GM10248 (cell line): ENCODE measurements around the gene SLC25A33.

Experiments used
- CTCF ChIA-PET: fragments of 300-600 bp; sonication (Branson Sonifier 250); formaldehyde crosslinking; extraction: SDS; loops from one replicate; lab custom pipeline; 2021; ENCODE audit warnings: antibody characterized with exemption; lab: Yijun Ruan, JAX
- POLR2A ChIA-PET: fragments of 350-650 bp; sonication (Branson Sonifier 250); formaldehyde crosslinking; extraction: SDS; loops from one replicate; lab custom pipeline; 2020; ENCODE audit warnings: antibody characterized with exemption; lab: Yijun Ruan, JAX
- DNase-seq: peaks from one replicate; pipeline ENCODE4 v3.0.0; 2012; ENCODE audit errors: extremely low spot score
- CTCF ChIP-seq: IDR thresholded peaks from 2 replicates; pipeline ENCODE4 v1.5.1; 2012; ENCODE audit warnings: mild to moderate bottlenecking, low read depth; ENCODE audit errors: extremely low read depth, missing control alignments, control extremely low read depth

The SLC25A33 gene

DNA sequence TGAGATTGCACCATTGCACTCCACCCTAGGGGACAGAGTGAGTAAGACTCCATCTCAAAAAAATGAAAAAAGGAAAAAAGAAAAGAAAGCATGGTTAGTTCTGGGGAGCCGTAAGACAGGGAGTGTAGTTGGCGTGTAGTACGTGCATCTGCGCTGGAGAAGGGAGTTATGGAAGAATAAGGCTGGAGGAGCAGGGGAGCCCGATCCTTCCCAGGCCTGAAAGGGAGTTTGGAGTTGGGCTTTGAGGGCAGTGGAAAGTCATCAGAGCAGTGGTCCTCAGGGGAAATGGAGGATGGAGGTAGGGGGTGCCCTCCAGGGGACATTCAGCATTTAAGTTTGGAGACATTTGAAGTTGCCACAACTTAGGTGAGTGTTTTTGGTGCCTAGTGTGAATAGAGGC is 38.2 kb downstream of the SLC25A33 start:
- POLR2A ChIA-PET = no interaction called here

DNA sequence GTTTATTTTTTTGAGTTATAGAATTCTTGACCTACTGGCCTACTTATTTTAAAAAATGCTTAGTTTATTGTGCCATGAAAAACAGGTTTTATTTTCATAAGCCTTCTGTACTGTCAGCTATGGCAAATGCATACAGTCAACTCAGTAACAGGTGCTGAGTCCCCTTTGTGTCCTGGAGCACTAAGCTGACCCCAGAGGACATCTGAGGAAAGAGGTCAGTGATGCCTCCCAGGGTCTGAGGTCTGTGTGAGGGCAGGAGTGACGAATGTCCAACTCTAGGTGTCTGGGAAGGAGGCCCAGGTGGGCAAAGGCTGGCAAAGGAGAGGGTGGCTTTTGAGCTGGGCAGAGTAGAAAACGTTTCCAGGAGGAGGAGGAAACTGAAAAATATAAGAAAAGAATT is 41.7 kb downstream of the SLC25A33 start:
- ChIA-PET CTCF (interaction anchor here (1.1 to 3.0 kb wide), 2 partner anchors 9 to 85 kb away, joined by 3 to 11 read pairs; no protein-coding TSS in a partner anchor), POLR2A (no interaction called here)
- TF ChIP-seq CTCF = no peak
- no peak for DNase-seq

More for the DNA sequence above, 38.2 kb downstream of the SLC25A33 start:
- DNase-seq = no peak
- no peak for TF ChIP-seq CTCF
- CTCF ChIA-PET = no interaction called here

DNA sequence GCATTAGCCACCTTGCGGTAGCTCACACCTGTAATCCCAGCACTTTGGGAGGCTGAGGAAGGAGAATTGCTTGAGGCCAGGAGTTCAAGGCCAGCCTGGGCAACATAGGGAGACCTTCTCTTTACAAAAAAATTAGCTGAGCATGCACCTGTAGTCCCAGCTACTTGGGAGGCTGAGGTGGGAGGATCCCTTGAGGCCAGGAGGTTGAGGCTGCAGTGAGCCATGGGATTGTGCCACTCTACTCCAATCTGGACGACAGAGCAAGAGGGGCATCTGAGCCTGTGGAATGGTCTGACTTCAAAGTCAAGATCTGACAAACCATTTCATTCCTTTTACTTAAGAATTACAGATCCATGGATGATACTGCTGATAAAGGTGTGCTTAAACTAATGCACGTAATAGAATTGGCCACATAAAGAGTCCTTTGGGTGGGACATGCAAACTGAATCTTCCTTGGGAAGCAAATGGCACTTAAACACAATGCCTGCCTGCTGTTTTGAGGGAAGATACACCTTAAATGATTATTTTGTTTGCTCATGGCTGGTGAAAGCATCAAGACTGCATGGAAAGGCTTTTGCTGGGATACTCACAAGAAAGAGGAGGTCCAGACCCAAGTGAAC is 47.0 kb downstream of the SLC25A33 start:
- TF ChIP-seq CTCF = no peak
- POLR2A ChIA-PET = interaction anchor here (0.6 kb wide), 1 partner anchor 581 kb away, joined by 4 read pairs; no protein-coding TSS in a partner anchor
- no peak for DNase-seq
- CTCF ChIA-PET = interaction anchor here (0.7 to 1.6 kb wide), 4 partner anchors 10 to 276 kb away, joined by 3 read pairs; no protein-coding TSS in a partner anchor

DNA sequence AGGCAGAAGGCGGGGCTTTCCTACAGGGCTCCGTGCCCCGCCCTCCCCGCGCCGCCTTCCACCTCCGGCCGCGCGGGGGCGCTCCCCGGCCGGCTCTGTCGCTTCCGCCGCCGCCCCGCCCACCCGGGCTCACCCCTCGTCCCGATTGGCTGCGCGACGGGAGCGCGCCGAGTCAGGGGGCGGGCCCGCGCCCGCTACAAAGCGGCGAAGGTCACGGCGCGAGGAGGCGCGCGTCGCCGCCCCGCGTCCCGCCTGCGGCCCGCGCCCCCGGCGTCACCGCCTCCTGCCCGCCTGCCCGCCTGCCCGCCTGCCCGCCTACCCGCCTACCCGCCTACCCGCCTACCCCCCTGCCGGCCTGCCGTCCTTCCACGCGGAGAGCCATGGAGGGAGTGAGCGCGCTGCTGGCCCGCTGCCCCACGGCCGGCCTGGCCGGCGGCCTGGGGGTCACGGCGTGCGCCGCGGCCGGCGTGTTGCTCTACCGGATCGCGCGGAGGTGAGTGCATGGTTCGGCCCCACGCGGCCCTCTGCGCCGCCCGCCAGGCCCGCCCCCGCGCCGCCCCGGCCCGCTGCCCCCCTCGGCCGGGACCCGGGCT is 49.4 kb downstream of the SLC25A33 start, which contains the start of gene TMEM201:
Gene TMEM201, plus strand, starts transcription at position 361 of the 593 bp plus-strand sequence. Its CDS starts 20 bp downstream, at position 381.
- CTCF ChIA-PET = interaction anchor here (0.7 to 1.8 kb wide), 12 partner anchors 9 to 280 kb away, joined by 3 to 11 read pairs (median 5); no protein-coding TSS in a partner anchor
- POLR2A ChIA-PET = no interaction called here
- peak; percentile 97 for DNase-seq

DNA sequence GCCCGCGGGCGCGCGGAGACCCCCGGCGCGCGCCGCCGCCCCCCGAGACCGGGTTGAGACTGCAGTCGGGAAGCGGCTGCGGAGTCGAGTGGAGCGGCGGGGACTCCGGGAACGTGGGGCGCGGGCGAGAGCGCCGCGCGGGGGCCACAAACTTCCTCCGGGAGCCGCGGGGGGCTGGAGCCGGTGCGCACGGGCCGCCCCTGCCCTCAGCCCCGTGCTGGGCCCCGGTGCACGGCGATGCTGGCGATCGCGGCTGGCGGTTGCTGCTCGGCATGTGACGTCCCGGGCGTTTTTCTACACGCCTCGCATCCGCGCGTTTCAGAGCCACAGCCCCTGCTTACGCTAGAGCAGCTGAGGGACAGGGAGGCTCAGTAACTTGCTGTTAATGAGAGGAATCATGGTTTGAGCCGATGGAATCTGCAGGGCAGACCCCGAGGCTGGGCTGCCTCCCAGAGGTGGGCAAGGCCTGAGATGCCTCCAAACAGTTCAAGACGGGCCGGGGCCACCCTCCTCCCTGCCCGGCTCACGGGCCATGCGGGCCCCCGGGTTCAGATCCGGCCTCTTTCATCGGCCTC is 50.0 kb downstream of the SLC25A33 start:
- ChIA-PET CTCF (interaction anchor here (0.8 to 2.2 kb wide), 9 partner anchors 9 to 841 kb away, joined by 3 to 11 read pairs (median 4); partner anchors contain the start of gene CENPS), POLR2A (interaction anchor here (0.6 to 1.1 kb wide), 3 partner anchors 37 to 76 kb away, joined by 3 to 5 read pairs (median 3); partner anchors contain the start of gene SLC25A33)
- DNase-seq = no peak
- TF ChIP-seq CTCF = no peak

More for the DNA sequence above, 49.4 kb downstream of the SLC25A33 start, which contains the start of gene TMEM201:
- TF ChIP-seq CTCF = peak; percentile 82

- POLR2A ChIA-PET = interaction anchor here (0.6 to 1.1 kb wide), 3 partner anchors 36 to 75 kb away, joined by 3 to 5 read pairs (median 3); partner anchors contain the start of gene SLC25A33
- CTCF ChIA-PET = interaction anchor here (0.8 to 2.2 kb wide), 9 partner anchors 10 to 841 kb away, joined by 3 to 11 read pairs (median 4); partner anchors contain the start of gene CENPS
- no peak for TF ChIP-seq CTCF
- DNase-seq = no peak
Measured at GRCh38 chr1:9589719-9590157, 50.5 kb downstream of the SLC25A33 start.
